ENCODE results near the gene ZNF827. TPM values are rescaled to one million over a fixed set of nuclear protein-coding genes. Genes with fewer than 3 reads are reported as not detected.

ZNF827 gene
- total and polyA plus RNA-seq, 2 of the 13 experiments (the other 11 are each of a cell fraction or from before 2014, with no cell fraction given), result 2.8 TPM

- TF ChIP-seq, protein P1, sequence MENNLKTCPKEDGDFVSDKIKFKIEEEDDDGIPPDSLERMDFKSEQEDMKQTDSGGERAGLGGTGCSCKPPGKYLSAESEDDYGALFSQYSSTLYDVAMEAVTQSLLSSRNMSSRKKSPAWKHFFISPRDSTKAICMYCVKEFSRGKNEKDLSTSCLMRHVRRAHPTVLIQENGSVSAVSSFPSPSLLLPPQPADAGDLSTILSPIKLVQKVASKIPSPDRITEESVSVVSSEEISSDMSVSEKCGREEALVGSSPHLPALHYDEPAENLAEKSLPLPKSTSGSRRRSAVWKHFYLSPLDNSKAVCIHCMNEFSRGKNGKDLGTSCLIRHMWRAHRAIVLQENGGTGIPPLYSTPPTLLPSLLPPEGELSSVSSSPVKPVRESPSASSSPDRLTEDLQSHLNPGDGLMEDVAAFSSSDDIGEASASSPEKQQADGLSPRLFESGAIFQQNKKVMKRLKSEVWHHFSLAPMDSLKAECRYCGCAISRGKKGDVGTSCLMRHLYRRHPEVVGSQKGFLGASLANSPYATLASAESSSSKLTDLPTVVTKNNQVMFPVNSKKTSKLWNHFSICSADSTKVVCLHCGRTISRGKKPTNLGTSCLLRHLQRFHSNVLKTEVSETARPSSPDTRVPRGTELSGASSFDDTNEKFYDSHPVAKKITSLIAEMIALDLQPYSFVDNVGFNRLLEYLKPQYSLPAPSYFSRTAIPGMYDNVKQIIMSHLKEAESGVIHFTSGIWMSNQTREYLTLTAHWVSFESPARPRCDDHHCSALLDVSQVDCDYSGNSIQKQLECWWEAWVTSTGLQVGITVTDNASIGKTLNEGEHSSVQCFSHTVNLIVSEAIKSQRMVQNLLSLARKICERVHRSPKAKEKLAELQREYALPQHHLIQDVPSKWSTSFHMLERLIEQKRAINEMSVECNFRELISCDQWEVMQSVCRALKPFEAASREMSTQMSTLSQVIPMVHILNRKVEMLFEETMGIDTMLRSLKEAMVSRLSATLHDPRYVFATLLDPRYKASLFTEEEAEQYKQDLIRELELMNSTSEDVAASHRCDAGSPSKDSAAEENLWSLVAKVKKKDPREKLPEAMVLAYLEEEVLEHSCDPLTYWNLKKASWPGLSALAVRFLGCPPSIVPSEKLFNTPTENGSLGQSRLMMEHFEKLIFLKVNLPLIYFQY (CRISPR knock-in tag; IDR thresholded peaks at IDR 0.05; ENCODE audit: borderline replicate concordance), result no peak
- TF ChIP-seq ZSCAN20 (CRISPR knock-in tag; IDR thresholded peaks at IDR 0.05; ENCODE audit: borderline replicate concordance), result no peak
- TF ChIP-seq ZFP36L1 (CRISPR knock-in tag; IDR thresholded peaks at IDR 0.05), result no peak
- TF ChIP-seq, protein P2, sequence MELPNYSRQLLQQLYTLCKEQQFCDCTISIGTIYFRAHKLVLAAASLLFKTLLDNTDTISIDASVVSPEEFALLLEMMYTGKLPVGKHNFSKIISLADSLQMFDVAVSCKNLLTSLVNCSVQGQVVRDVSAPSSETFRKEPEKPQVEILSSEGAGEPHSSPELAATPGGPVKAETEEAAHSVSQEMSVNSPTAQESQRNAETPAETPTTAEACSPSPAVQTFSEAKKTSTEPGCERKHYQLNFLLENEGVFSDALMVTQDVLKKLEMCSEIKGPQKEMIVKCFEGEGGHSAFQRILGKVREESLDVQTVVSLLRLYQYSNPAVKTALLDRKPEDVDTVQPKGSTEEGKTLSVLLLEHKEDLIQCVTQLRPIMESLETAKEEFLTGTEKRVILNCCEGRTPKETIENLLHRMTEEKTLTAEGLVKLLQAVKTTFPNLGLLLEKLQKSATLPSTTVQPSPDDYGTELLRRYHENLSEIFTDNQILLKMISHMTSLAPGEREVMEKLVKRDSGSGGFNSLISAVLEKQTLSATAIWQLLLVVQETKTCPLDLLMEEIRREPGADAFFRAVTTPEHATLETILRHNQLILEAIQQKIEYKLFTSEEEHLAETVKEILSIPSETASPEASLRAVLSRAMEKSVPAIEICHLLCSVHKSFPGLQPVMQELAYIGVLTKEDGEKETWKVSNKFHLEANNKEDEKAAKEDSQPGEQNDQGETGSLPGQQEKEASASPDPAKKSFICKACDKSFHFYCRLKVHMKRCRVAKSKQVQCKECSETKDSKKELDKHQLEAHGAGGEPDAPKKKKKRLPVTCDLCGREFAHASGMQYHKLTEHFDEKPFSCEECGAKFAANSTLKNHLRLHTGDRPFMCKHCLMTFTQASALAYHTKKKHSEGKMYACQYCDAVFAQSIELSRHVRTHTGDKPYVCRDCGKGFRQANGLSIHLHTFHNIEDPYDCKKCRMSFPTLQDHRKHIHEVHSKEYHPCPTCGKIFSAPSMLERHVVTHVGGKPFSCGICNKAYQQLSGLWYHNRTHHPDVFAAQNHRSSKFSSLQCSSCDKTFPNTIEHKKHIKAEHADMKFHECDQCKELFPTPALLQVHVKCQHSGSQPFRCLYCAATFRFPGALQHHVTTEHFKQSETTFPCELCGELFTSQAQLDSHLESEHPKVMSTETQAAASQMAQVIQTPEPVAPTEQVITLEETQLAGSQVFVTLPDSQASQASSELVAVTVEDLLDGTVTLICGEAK (IDR thresholded peaks at IDR 0.05), result no peak
- TF ChIP-seq, protein P2 (CRISPR knock-in tag; IDR thresholded peaks at IDR 0.05), result no peak
- no peak for TF ChIP-seq ZBTB1 (CRISPR knock-in tag; IDR thresholded peaks at IDR 0.05; ENCODE audit: borderline replicate concordance)
- no peak for TF ChIP-seq KDM2A (CRISPR knock-in tag; IDR thresholded peaks at IDR 0.05; ENCODE audit: borderline replicate concordance, low read depth)
- no peak for TF ChIP-seq CBX1 (IDR thresholded peaks at IDR 0.05; ENCODE audit: low read depth)
- no peak for TF ChIP-seq MED13 (CRISPR knock-in tag; IDR thresholded peaks at IDR 0.05)
- no peak for TF ChIP-seq ZKSCAN8 (CRISPR knock-in tag; IDR thresholded peaks at IDR 0.05; ENCODE audit: borderline replicate concordance)
- TF ChIP-seq, protein P3, sequence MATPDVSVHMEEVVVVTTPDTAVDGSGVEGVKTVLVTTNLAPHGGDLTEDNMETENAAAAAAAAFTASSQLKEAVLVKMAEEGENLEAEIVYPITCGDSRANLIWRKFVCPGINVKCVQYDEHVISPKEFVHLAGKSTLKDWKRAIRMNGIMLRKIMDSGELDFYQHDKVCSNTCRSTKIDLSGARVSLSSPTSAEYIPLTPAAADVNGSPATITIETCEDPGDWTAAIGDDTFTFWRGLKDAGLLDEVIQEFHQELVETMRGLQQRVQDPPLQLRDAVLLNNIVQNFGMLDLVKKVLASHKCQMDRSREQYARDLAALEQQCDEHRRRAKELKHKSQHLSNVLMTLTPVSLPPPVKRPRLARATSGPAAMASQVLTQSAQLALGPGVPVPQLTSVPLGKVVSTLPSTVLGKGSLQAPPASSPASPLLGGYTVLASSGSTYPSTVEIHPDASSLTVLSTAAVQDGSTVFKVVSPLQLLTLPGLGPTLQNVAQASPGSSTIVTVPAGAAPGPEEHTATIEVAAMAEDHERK (CRISPR knock-in tag; IDR thresholded peaks at IDR 0.05; ENCODE audit: low read depth), result no peak
- TF ChIP-seq ZNF775 (CRISPR knock-in tag; IDR thresholded peaks at IDR 0.05; ENCODE audit: borderline replicate concordance), result no peak
These were observed 113.4 kb downstream of the ZNF827 start (continued) for GRCh38 chr4:145825255-145825654.

Measured in HepG2 (cell line).